ENCODE results near the gene TMEM33.
"Not testable (repeated sequence)": the region's sequence is repeated elsewhere in the genome, so short reads cannot be mapped to it uniquely, and the experiment has no call there.

Gene TMEM33

DNA sequence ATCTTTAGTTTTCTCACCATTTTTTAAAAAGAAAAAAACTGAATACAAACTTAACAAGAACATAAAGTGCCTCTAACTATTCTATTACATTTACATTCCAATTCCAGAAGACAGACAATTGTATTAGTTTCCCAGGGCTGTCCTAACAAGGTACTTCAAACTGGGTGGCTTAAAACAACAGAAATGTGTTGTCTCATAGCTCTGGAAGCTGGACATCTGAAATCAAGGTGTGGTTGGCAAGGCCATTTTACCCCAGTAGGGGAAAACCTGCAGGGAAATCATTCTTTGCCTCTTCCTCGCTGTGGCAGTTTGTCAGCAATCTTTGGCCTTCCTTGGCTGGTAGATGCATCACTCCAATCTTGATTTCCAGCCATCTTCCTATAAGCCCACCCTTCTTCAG lies 37.5 kb upstream of the TMEM33 start:
- no peak overlapping the region for H3K27ac ChIP-seq (ENCODE audit: extremely low read depth, low read depth, low read length)
- ChIA-PET CTCF (interaction anchor here (0.6 to 0.9 kb wide), 3 partner anchors 10 to 34 kb away, joined by 3 to 4 read pairs (median 3); no protein-coding TSS in a partner anchor), POLR2A (no interaction called here)
- H3K4me3 ChIP-seq (ENCODE audit: low read depth, low read length) = no peak overlapping the region
- H3K4me1 ChIP-seq (ENCODE audit: control insufficient read depth, insufficient read depth, low read length) = no peaks in the 10 kb centered on the region
- H3K36me3 ChIP-seq (ENCODE audit: control insufficient read depth in 2 of 2, insufficient read depth in 1 of 2, low read length in 2 of 2) = no peaks in the 10 kb centered on the region
- TF ChIP-seq GLI2 (tag by site-specific recombination; IDR thresholded peaks at IDR 0.05; ENCODE audit: borderline replicate concordance, low read depth) = no peak
- TF ChIP-seq, protein P1, sequence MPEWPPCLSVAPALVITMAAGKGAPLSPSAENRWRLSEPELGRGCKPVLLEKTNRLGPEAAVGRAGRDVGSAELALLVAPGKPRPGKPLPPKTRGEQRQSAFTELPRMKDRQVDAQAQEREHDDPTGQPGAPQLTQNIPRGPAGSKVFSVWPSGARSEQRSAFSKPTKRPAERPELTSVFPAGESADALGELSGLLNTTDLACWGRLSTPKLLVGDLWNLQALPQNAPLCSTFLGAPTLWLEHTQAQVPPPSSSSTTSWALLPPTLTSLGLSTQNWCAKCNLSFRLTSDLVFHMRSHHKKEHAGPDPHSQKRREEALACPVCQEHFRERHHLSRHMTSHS (tag by site-specific recombination; IDR thresholded peaks at IDR 0.05) = no peak
- TF ChIP-seq ZBTB21 (tag by site-specific recombination; IDR thresholded peaks at IDR 0.05) = no peak
- TF ChIP-seq, protein P2, sequence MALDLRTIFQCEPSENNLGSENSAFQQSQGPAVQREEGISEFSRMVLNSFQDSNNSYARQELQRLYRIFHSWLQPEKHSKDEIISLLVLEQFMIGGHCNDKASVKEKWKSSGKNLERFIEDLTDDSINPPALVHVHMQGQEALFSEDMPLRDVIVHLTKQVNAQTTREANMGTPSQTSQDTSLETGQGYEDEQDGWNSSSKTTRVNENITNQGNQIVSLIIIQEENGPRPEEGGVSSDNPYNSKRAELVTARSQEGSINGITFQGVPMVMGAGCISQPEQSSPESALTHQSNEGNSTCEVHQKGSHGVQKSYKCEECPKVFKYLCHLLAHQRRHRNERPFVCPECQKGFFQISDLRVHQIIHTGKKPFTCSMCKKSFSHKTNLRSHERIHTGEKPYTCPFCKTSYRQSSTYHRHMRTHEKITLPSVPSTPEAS (tag by site-specific recombination; IDR thresholded peaks at IDR 0.05) = no peak
- no peak for TF ChIP-seq ZNF747 (tag by site-specific recombination; IDR thresholded peaks at IDR 0.05)
- TF ChIP-seq, protein P3, sequence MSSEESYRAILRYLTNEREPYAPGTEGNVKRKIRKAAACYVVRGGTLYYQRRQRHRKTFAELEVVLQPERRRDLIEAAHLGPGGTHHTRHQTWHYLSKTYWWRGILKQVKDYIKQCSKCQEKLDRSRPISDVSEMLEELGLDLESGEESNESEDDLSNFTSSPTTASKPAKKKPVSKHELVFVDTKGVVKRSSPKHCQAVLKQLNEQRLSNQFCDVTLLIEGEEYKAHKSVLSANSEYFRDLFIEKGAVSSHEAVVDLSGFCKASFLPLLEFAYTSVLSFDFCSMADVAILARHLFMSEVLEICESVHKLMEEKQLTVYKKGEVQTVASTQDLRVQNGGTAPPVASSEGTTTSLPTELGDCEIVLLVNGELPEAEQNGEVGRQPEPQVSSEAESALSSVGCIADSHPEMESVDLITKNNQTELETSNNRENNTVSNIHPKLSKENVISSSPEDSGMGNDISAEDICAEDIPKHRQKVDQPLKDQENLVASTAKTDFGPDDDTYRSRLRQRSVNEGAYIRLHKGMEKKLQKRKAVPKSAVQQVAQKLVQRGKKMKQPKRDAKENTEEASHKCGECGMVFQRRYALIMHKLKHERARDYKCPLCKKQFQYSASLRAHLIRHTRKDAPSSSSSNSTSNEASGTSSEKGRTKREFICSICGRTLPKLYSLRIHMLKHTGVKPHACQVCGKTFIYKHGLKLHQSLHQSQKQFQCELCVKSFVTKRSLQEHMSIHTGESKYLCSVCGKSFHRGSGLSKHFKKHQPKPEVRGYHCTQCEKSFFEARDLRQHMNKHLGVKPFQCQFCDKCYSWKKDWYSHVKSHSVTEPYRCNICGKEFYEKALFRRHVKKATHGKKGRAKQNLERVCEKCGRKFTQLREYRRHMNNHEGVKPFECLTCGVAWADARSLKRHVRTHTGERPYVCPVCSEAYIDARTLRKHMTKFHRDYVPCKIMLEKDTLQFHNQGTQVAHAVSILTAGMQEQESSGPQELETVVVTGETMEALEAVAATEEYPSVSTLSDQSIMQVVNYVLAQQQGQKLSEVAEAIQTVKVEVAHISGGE (tag by site-specific recombination; conservative IDR thresholded peaks at IDR 0.05; ENCODE audit: low read depth) = no peak
- no peak for TF ChIP-seq ZNF394 (tag by site-specific recombination; IDR thresholded peaks at IDR 0.05; ENCODE audit: borderline replicate concordance)
- TF ChIP-seq ZNF555 (tag by site-specific recombination; conservative IDR thresholded peaks at IDR 0.05) = no peak
- no peak for TF ChIP-seq ZBTB20 (tag by site-specific recombination; IDR thresholded peaks at IDR 0.05)
- no peak for TF ChIP-seq ZNF23 (tag by site-specific recombination; IDR thresholded peaks at IDR 0.05; ENCODE audit: borderline replicate concordance)
- no peak for TF ChIP-seq ZNF768 (tag by site-specific recombination; IDR thresholded peaks at IDR 0.05)
- TF ChIP-seq, protein P4, sequence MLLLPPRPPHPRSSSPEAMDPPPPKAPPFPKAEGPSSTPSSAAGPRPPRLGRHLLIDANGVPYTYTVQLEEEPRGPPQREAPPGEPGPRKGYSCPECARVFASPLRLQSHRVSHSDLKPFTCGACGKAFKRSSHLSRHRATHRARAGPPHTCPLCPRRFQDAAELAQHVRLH (tag by site-specific recombination; IDR thresholded peaks at IDR 0.05) = no peak
- no peak for TF ChIP-seq ZBTB17 (tag by site-specific recombination; IDR thresholded peaks at IDR 0.05)
- TF ChIP-seq ZFP41 (tag by site-specific recombination; IDR thresholded peaks at IDR 0.05; ENCODE audit: borderline replicate concordance) = no peak
- TF ChIP-seq ZNF544 (tag by site-specific recombination; IDR thresholded peaks at IDR 0.05) = no peak
- H3K9me3 ChIP-seq (ENCODE audit: control insufficient read depth, insufficient read depth, low read depth, low read length) = no peaks in the 10 kb centered on the region

DNA sequence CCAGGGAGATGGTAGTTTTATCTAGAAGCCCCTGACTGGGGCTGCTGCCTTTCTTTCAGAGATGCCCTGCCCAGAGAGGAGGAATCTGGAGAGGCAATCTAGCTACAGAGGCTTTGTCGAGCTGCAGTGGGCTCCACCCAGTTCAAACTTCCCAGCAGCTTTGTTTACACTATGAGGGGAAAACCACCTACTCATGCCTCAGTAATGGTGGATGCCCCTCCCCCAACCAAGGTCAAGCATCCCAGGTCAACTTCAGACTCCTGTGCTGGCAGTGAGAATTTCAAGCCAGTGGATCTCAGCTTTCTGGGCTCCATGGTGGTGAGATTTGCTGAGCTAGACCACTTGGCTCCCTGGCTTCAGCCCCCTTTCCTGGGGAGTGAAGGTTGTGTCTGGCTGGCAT lies 26.1 kb upstream of the TMEM33 start:
- H3K27ac ChIP-seq (ENCODE audit: extremely low read depth, low read depth, low read length); H3K4me3 ChIP-seq (ENCODE audit: low read depth, low read length); CTCF ChIA-PET; H3K9me3 ChIP-seq (ENCODE audit: control insufficient read depth, insufficient read depth, low read depth, low read length); H3K4me1 ChIP-seq (ENCODE audit: control insufficient read depth, insufficient read depth, low read length); POLR2A ChIA-PET; H3K36me3 ChIP-seq (ENCODE audit: control insufficient read depth in 2 of 2, insufficient read depth in 1 of 2, low read length in 2 of 2): not testable (repeated sequence)

DNA sequence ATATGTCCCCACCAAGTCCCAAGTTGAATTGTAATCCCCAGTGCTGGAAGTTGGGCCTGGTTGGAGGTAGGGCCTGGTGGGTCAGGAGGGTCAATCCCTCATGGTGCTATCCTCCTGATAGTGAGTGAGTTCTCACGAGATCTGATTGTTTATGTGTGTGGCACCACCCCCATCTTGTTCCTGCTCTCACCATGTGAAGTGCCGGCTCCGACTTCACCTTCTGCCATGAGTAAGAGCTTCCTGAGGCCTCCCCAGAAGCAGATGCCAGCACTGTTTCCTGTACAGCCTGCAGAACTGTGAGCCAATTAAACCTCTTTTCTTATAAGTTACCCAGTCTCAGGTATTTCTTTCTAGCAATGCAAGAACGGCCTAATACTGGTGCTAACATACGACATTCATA lies 22.7 kb upstream of the TMEM33 start:
- Histone ChIP-seq H3K4me1 (ENCODE audit: control insufficient read depth, insufficient read depth, low read length) (no peaks in the 10 kb centered on the region), H3K27ac (ENCODE audit: extremely low read depth, low read depth, low read length) (no peak overlapping the region), H3K4me3 (ENCODE audit: low read depth, low read length) (no peak overlapping the region), H3K36me3 (ENCODE audit: control insufficient read depth in 2 of 2, insufficient read depth in 1 of 2, low read length in 2 of 2) (no peaks in the 10 kb centered on the region), H3K9me3 (ENCODE audit: control insufficient read depth, insufficient read depth, low read depth, low read length) (no peaks in the 10 kb centered on the region)
- no peak for TF ChIP-seq ZNF239 (tag by site-specific recombination; IDR thresholded peaks at IDR 0.05)
- no peak for TF ChIP-seq ZNF521 (tag by site-specific recombination; IDR thresholded peaks at IDR 0.05)
- CTCF ChIA-PET = no interaction called here
- POLR2A ChIA-PET = no interaction called here
